ENCODE measurements around the gene LRCOL1. TPM values are rescaled to one million over a fixed set of nuclear protein-coding genes. Genes with fewer than 3 reads are reported as not detected.

The LRCOL1 gene
- total RNA-seq, result under 1 TPM in 1 of 4 donors, not detected in 3; 0.32 TPM
- under 1 TPM in 1 of 3 donors, not detected in 2; 0.13 TPM for polyA plus RNA-seq
- long read RNA-seq, donor 1, result 0 reads
- long read RNA-seq, donor 2, result 0 reads

GRCh38 chr12:132610051-132610759 is at the start of gene LRCOL1:
Gene LRCOL1, minus strand, starts transcription at chr12:132610582. Its CDS starts 4,331 bp downstream, at chr12:132606251.
- no peak for ATAC-seq
- Histone ChIP-seq H3K27ac (no peak within 1 kb of the TSS), H3K4me3 (no peak within 1 kb of the TSS), H3K27me3 (ENCODE audit: insufficient read depth in 3 of 3, low read length in 2 of 3) (peaks cover 0 to 71% (median 18%) of the 10 kb centered on the region in 3 donors), H3K9me3 (peaks cover 3% of the 10 kb centered on the region), H3K36me3 (ENCODE audit: insufficient read depth in 1 of 2, low read depth in 1 of 2) (no peaks in the 10 kb centered on the region), H3K4me1 (no peaks in the 10 kb centered on the region)
- intact Hi-C loops (cut with DNase I), result loop anchor here (5.0 to 10.0 kb wide), 2 partner anchors 193 to 455 kb away; no protein-coding TSS in a partner anchor
- no peak for TF ChIP-seq CTCF (IDR thresholded peaks at IDR 0.05)
- peak; percentile 56 to 67 for DNase-seq
- 29 to 40% (median 37%) methylated on average over 32 to 35 of the region's 35 CpGs for WGBS, 3 donors

GRCh38 chr12:132660052-132660451 is 49.7 kb upstream of the LRCOL1 start:
- intact Hi-C loops (cut with DNase I), result no loop called here
- Histone ChIP-seq H3K27me3 (ENCODE audit: insufficient read depth in 3 of 3, low read length in 2 of 3) (no peaks in the 10 kb centered on the region), H3K9me3 (no peaks in the 10 kb centered on the region), H3K27ac (no peak overlapping the region), H3K36me3 (ENCODE audit: insufficient read depth in 1 of 2, low read depth in 1 of 2) (peaks cover 8 to 100% of the 10 kb centered on the region in 2 donors), H3K4me3 (no peak overlapping the region), H3K4me1 (no peaks in the 10 kb centered on the region)
- DNase-seq, result no peak
- TF ChIP-seq CTCF (IDR thresholded peaks at IDR 0.05), result no peak
- WGBS, 3 donors, result 76 to 89% (median 85%) methylated on average over 5 of the region's 5 CpGs
- ATAC-seq, result no peak

DNA sequence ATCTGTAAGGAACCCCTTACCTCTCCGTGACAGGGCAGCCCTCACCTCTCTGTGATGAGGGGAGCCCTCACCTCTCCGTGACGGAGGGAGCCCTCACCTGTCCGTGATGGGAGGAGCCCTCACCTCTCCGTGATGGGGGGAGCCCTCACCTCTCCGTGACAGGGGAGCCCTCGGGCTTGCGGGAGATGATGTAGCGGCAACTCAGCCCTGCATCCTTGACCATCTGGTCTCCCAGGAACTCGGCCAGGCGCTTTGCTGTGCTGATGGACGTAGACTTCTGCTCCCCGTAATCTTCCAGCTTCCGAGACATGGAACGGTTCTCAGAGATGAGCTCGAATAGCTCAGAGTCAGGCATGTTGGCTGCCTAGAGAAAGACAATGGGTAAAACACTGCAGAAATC is 48.8 kb upstream of the LRCOL1 start:
- Histone ChIP-seq H3K9me3 (no peaks in the 10 kb centered on the region), H3K36me3 (ENCODE audit: insufficient read depth in 1 of 2, low read depth in 1 of 2) (peaks cover 8 to 100% of the 10 kb centered on the region in 2 donors), H3K27ac (no peak overlapping the region), H3K4me3 (no peak overlapping the region), H3K4me1 (no peaks in the 10 kb centered on the region), H3K27me3 (ENCODE audit: insufficient read depth in 3 of 3, low read length in 2 of 3) (no peaks in the 10 kb centered on the region)
- ATAC-seq (no peak), DNase-seq (no peak)
- TF ChIP-seq CTCF (IDR thresholded peaks at IDR 0.05), result no peak
- WGBS, 3 donors, result 91 to 95% (median 92%) methylated on average over 16 of the region's 16 CpGs
- intact Hi-C loops (cut with DNase I), result no loop called here

DNA sequence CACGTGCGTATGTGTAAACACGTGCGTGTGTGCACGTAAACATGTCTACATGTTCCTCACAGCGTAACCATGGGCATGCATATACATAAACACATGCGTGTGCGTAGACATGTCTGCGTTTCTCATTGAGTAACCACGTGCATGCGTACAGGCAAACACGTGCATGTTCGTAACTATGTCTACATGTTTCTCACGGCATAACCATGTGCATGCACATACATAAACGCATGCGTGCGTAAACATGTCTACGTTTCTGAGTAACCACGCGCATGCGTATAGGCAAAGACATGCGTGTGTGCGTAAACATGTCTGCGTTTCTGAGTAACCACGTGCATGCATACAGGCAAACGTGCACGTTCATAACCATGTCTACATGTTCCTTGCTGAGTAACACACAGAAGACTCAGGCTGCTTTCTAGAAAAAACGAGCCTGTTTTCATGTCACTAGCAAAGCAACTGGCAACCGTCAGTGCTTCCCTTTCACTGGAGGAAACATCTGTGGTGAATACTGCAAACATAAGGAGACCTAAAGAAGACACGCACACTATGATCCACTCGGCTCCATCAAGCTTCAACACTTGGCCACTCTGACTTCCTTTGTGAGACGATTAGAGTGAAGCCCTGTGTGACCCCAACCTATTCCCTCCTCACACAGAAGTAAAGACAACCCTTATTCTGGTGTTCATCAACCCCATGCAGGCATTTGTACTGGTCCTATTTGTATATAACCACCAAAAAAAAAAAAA is 47.9 kb upstream of the LRCOL1 start:
- Histone ChIP-seq H3K4me1 (no peaks in the 10 kb centered on the region), H3K9me3 (no peaks in the 10 kb centered on the region), H3K27ac (no peak overlapping the region), H3K27me3 (ENCODE audit: insufficient read depth in 3 of 3, low read length in 2 of 3) (no peaks in the 10 kb centered on the region), H3K4me3 (no peak overlapping the region), H3K36me3 (ENCODE audit: insufficient read depth in 1 of 2, low read depth in 1 of 2) (peaks cover 8 to 100% of the 10 kb centered on the region in 2 donors)
- ATAC-seq, result no peak
- TF ChIP-seq CTCF (IDR thresholded peaks at IDR 0.05), result no peak
- intact Hi-C loops (cut with DNase I), result no loop called here
- no peak for DNase-seq
- WGBS, 3 donors, result 92 to 93% (median 92%) methylated on average over 32 of the region's 32 CpGs
